Stimulated activated CD8-positive, alpha-beta memory T cell treated with anti-CD3 and anti-CD28 coated beads, Interleukin-7, amount 100 ng/mL, for 48 hours (primary cell): ENCODE results near the gene POU3F3.

Experiments
- DNase-seq, 2 donors: peaks; one replicate each; pipeline ENCODE4 v3.0.0-alpha.2; 2020; ENCODE audit warnings: low read depth in 1 of 2; ENCODE audit errors: extremely low read depth in 1 of 2

The POU3F3 gene

DNA sequence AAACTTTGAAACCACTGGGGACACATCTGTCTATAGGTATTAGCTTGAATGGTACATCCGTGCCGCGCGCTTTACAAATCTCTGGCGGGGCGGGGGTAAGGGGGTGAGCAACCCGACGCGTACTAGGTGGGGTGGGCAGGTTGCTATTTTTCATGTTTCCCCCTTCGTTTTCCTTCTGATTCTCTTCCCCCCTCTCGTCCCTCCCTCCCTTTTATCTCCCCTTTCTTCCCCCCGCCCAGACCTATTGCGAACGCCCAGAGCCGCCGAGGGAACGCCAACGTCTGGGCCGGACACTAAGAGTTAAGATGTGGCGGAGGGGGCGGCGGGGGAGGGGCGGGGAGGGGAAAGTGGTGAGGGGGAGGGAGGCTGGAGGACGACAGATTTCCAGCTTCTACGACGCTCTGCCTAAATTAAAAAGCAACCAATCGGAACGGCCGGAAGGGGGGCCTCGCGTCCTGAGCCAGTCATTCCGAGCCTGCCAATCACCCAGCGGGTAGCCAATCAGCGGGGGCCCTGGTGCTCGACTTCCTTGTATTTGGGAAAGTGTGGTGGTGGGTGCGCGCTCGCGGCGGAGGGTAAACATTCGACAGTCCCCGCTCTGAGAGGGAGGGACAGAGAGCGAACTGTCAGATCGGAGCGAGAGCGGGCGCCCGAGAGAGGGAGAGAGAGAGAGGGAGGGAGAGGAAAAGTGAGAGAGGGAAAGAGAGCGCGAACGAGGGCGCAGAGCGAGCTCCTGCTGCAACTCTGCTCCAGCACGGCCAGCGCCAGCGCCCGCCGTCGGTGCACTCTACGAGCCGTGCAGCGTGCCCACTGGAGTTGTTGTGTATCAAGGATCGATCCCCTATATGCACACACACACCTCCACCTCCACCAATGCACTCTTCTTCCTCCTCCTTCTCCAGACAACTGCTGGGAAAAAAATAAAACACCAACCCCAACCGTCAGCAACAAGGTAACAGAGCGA is at the start of gene POU3F3:
Gene POU3F3, plus strand, starts transcription at position 582 of the 964 bp plus-strand sequence. CDS start 1,396 bp downstream, outside the sequence.
- peak in 1 of 2 donors; percentile 53 for DNase-seq

DNA sequence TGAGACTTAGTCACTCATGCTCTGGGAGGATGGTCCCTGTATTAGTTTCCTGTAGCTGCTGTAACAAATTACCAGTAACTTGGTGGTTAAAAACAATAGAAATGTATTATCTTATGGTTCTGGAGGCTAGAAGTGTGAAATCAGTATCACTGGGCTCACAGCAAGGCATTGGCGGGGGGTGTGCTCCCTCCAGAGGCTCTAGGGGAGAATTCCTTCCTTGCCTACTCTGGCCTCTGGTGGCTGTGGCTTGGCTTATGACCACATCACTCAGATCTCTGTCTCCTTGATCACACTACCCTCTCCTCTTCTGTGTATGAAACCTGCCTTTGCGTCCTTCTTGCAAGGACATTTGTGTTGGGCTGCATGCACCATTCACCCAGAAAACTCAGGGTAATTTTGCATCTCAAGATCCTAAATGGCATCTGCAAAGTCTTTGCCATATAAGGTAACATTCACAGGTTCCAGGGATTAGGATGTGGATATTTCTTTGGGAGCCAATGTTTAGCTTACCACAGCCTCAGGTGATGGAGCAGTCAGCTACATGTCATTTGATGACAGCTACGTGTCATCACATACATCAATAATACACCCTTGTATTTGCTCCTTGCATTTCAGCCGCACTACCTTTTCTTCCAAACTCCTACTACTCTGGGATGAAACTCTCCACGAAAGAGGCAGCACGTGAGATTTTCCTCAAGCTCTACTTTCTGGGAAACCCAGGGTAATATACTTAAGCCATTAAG is 49.6 kb upstream of the POU3F3 start:
- no peak for DNase-seq

DNA sequence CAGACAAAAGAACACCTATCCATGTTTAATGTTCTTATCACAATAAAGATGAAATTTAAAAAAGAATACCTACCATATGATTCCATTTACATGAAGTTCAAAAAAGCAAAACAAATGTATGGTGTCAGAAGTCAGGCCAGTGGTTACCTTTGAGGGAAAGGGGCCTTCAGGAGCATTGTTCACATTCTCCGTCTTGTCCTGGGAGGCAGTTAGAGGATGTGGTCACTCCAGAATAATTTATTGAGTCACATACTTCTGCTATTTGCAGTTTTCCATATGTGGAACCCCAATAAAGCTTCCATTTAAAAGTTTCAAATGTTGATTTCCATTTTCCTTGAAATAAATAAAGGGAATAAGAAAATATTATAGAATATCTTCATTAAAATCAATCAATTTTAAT is 41.6 kb upstream of the POU3F3 start:
- DNase-seq: no peak

DNA sequence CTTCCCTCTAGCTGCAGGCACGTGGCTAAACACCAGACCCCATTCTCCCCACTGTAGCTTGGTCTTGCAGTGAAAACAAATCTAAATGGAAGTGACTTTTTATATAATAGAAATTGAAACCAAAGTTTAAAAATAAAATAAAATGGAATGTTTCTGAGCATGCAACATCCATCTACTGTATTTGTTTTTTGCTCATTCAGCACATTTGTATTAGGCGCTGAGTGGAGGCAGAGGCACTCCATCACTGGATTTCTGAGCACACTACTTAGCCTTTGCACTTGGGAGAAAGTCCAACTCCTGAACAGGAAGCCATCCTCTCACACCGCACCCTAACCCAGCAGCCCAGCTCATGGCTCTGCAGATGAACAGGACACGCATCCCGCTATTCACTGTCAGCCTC is 37.8 kb upstream of the POU3F3 start:
- no peak for DNase-seq

DNA sequence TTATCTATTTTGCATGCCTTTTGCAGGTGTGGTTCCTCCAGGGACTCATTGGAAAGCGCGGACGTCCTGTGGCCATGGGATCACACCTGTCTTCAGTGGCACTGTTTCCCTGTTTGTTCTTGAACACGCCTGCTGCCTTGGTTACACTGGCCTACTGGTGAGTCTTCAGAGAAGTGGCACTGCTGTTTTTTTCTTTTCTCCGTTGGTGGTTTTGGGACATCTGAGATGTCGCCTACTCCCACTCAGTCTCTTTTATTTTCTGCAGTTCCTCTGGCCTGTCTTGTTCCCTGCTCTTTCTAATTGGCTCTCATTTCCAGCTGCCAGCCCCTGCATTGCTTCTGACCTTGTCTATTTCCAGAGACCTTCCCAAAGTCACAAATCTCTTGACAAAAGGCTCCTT is 35.7 kb upstream of the POU3F3 start:
- DNase-seq: no peak

DNA sequence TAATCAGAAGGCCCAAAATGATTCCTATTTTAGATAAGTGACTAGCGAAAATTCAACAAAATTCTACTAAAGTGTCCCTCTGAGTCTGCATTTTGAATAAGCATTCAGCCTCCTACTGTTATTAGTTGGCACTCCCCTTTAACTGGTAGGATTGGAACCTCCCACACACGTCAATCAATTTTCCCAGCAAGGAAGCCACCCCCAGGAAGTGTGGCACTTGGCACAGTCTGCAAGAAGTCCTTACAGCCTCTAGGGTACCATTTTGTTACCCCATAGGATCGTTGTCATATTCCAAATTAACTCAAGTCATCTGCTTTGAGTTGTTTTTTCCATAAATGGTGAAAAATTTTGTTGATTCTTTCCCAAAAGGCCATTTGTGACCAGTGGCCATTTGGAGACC is 33.8 kb upstream of the POU3F3 start:
- no peak for DNase-seq

DNA sequence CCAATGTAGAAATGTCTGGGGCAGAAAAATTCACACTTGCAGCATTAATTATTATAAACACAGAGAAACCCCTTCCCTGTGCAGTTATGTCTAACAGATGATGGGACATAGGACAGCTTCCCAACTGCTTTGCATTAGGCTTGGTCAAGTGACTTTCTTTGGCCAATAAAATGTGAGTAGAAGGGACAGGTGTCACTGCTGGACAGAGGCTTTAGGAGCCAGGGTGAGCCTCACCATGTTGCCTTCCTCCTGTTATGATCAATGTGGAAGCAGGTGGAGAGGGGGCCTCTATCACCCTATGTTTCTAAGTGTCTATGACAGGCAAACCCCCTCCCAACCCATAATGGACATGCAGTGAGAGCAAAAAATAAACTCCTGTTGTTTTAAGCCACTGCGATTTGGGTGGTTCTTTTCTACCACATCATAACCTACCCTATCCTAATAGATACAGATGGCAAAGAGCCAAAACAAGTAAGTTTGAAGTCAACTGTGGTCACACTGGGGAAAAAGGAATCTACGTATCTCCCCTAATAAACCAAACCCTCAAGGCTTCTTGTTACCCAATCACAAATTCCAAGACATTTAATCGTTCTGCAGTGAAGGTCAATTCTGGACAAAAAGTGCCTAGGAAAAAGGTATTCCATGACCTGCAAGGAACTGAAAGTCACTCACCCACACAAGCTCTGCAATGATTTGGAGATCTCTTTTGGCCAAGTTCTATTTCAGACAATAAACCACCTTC is 28.6 kb upstream of the POU3F3 start:
- DNase-seq: no peak

DNA sequence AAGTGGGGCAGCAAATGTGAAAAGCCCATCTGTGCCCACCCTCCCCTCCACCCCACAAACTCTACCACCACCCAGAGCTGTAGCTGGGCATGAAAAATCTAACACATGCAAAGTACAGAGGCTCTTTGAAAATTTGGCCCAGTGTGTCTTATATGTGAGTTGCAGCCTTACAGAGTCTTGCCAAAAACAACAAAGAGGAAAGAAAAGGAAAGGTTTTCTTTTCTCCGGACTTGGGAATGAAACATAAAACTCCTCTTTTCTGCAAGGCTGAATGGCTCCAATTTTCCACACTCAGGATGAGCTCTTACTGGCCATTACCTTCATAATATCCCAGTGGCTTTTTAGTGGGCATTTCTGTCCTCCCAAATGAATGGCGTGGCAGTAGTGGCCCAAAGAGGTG is 27.9 kb upstream of the POU3F3 start:
- no peak for DNase-seq

DNA sequence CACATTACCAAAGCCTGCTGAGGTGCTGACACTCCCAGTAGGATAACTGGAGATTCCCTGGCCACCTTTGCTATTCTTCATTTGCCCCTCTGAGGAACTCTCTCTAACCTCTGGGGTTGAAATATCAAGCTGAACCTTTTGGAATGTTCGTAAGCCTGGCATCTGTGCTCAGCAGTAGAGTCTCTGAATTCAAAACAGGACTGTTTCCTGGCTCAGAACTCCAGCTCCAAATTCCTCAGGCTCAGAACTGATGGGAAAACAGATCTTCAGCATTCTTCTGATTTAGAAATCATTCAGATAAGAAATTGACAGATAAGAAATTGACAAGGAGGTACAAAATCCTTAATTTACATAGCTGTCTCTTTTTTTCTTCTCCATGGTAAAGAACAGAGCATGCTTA is 22.2 kb upstream of the POU3F3 start:
- no peak for DNase-seq

DNA sequence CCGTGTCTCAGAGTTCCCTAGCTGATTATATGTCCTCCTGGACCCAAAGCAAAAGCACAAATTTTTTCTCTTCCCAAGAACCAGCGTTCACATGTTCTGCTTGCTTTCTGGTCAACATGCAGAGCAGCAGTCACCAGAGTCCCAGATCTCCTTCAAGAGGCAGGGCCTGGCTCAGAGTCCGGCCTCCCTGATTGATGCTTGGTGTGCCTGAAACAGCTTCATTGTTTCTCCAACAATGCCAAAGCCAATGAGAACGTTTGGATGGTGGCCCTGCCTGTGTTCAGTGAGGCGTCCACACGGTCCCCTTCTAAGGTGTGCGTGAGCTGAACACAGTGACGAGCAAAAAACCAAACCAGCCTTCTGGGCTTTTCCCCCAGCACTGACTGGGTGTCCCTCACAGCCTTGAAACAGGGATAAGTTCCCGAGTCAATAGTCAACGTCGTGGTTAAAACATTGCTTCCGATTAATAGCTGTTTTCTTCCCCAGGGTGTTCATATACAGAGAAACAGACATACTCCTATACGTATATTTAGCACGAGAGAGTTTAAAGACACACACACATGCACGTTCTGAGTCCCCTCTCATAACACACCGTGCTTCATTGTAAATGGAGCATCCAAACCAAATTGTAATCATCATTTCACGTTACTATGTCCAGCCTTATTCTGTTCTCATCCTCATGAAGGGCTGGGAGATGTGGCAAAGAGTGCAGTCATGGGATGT is 19.3 kb upstream of the POU3F3 start:
- DNase-seq: no peak

DNA sequence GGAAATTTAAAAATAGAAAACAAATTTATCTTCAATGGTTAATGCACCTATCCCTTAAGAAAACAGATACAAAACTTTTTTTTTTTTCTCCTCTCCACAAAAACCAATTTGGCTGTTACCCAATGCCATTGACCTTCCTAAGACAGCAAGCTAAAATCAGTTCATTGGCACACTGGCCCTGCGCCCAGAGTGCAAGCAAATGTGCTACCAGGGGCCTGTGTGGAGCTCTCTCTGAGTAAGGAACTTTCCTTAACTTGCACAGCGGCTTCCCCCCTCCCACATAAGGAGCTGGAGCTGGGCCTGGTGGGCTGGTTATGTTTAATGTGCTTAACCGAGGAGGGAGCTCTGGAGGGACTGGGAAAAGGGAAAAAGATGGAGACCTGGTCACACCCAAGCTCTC is 17.6 kb upstream of the POU3F3 start:
- no peak for DNase-seq

DNA sequence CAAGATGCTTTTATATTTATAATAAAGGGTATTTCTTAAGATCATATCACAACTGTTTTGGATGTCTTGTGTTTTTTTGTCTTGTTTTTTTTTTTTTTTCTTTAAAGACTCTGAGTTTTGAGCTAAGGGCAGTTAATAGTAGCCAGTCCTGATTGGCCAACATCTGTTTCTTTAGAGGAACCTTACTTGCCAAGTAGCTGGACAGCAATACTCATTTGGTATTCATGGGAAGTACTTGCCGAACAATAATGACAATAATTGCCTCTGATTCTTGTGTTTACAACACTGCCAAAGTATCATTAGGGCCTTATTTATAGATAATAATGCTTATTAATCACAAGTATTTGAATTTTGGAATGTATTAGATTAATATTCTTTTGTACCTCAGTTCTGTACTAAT is 17.1 kb upstream of the POU3F3 start:
- no peak for DNase-seq

DNA sequence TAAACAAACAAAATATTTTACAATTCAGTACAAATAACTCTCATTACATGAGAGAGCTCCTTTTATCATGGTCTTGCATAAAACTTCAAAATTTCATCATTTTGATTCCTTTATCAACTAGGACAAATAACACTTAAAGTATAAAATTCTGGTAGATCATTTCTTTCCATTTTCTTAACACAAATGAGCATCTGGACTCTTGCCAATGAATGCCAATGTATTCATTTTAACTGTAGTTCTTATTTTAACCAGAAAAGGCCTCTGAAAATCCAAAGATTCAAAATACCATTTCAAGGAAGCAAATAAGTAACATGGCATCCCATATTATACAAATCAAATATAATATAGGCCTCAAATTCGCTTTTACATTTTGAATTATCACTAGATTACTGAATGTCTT is 13.8 kb upstream of the POU3F3 start:
- DNase-seq: no peak

DNA sequence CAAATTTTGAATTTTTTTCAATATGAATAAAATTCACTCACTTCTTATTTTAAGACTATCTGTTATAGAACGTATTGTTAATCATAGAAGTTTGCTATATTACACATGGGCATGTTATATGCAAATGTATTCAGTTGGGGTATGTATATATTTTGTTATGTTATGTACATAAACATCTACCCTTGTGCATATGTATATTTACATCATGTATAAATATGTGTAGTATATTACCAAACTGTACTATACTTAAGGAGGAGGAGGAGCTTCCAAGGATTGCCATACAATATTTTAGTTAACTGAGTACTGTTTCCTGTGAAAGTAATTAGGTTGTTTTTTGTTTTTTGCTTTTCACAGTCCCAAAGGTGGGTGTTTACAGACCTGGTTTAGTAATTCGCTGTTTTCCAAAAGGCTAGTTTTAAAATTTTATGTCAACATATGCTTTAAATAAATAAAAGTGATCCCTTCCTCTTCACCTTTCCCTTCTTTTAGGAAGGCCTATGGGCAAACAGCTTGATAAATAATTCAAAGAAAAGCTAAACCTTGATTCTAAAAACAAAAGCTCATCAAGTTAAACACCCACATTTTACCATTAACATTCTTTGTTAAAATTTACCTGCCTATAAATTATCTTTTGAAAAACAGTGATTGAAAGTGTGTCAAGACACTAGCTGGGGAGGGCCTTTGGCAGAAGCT is 12.9 kb upstream of the POU3F3 start:
- no peak for DNase-seq

DNA sequence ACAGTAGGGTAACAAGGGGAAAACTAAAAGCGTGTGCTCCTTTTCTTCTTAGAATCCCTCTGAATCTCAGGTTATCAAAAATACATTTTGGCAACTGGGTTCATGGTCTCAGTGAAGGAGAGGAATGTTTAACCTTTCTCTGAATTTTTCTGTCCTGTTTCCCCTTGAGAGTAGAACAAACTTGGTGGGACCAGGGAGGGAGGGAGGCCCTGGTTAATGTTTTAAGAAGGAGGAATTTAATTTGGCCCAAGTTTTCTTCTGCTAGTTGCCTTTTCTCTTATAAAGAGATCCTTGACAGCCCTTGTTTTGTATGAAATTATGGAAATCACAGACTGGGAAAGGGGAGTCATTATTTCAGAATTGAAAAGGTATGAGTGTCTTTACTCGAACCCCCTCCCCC is 12.2 kb upstream of the POU3F3 start:
- no peak for DNase-seq

DNA sequence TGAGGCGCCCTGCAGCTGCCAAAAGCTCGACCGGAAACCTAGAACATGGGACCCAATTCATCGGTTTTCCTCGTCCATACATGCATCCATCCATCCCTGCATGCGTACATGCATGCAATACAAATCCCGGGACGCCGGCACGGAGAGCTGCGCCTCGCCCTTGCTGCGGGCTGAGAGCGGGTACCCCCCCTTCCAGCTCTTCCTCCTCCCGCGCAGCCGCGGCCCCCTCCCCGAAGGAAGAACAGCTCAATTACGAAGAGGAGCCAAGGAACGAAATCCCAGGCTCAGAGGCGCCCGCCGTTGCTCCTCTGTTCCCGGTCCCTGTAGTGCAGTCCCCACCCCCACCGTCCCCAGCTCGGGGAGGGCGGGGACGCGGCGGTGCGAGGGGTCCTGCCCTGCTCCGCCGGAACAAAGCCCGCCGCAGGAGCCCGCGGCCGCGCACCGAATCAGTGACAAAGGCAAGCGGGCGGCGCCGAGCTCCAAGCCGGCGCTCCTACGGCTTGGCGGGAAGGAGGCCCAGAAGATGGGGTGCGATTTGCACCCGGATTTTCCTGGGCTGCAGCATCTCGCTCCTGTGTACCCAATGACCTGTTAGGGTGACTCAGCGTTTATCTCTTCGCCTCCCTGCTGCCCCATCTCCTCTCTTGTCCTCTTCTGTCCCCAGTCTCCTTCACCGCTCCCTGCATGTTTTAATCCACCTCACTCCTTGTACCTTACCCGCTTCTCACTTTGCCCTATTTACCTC is 8.9 kb upstream of the POU3F3 start:
- no peak for DNase-seq

DNA sequence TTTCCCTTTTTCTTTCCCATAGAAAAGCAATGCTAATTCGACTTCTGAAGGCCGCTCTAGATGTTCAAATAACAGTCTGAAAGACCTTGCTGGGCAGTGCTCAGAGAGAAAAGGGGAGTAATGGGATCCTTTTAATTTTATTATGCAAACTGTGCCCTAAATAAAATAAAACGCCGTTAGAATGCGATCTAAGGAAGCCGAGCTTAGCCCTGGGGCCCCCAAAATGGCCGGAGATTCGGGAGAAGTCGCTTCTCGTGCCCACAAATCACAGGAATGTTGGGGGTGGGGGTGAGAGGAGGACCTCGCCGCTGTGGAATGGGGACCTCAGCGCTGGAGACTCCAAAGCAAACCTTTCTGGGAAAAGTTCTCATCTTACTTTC is 8.4 kb upstream of the POU3F3 start:
- DNase-seq: no peak

DNA sequence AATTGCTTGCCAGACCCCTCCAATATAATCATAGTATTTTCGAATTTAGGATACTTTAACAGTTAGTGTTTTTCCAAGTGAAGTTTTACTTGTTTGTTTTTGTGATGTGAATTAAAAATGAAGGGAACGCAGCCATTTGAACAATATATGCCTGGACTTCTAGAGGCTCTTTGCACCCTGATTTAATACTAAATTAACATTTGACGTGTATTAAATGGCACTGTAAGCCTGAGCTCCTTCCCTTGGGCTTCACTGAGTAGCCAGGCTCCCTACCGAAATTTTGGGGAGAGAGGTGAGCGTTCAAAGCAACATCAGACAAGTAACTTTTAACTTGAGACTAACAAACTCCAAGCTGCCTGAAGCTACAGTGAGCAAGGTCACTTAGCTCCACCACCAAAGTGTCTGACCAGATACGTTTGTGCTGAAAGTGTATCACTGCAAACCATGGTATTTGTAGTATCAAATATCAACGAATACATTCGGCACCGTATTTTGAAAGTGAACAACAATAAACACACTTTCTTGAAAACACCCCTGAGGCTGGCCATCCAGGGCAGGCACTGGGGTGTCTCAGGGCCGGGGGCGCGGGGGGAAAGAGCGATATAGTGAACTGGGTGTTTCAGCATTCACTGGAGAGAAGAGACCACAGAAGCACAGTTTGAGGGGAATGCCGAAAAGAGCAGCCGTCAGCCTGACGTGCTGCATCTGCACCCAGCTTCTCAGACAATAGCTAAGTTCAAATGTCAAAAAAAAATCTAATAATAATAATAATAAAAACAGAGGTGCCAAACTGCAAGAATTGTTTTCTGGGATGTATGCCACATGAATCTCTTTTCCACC is 7.7 kb upstream of the POU3F3 start:
- no peak for DNase-seq
